Ureter (tissue), 1 donor: ENCODE results near the gene ITM2C. TPM values are rescaled to one million over a fixed set of nuclear protein-coding genes. Genes with fewer than 3 reads are reported as not detected.

ENCODE experiments used
- DNase-seq: peaks from one replicate; pipeline ENCODE4 v3.0.0-alpha.2; 2020; ENCODE audit warnings: low spot score
- total RNA-seq: library from RNA; stranded (reverse); gene quantifications from one replicate; pipeline ENCODE4 v1.2.4, GENCODE V29; 2023
- donor health status: DM: yes; HTN: yes; CAD: no.

Gene ITM2C, protein sequence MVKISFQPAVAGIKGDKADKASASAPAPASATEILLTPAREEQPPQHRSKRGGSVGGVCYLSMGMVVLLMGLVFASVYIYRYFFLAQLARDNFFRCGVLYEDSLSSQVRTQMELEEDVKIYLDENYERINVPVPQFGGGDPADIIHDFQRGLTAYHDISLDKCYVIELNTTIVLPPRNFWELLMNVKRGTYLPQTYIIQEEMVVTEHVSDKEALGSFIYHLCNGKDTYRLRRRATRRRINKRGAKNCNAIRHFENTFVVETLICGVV
- 227 TPM for total RNA-seq

DNA sequence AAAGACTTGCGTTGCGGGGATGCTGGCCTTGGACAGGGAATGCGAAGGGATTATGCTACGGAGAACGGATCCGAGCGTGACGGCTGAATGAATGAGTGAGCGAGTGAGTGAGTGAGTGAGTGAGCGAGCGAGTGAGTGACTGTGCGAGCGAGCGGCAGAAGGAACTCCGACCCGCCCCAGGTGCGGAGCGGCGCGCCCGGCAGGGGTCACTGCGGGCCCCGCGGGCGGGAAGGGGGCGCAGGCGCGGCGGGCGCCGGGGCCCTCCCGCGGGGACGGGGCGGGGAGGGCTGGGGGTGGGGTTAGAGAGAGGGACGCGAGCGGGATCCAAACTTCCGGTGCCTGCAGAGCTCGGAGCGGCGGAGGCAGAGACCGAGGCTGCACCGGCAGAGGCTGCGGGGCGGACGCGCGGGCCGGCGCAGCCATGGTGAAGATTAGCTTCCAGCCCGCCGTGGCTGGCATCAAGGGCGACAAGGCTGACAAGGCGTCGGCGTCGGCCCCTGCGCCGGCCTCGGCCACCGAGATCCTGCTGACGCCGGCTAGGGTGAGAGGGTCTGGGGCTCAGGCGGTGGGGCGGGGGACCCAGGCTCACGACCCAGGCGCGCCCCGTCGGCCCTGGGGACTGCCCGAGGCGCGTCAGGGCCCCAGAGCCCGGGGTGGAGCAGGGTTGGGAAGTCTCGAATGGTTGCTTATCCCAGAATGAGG, at the start of gene ITM2C:
Gene ITM2C, plus strand, starts transcription at position 338 of the 702 bp plus-strand sequence. Its CDS starts 84 bp downstream, at position 422.
- peak; percentile 78 for DNase-seq

DNA sequence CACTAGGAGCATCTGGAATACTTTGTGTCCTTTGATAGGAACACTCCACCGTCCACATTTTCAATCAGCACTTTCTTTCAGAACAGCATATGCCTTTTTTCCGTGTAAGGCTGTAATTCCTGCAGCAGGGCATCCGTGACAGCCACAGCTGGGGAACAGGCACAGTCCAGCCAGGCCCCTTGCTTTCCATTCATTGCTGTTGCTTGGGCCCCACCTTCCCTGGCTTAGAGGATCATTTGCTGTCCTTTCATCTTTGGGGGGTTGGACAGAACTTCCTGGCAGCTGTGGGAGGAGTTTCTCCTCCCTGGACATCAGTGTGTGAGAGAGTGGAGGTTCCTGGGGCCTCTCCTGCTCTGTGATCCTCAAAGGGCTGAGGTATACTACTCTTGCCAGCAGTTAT, 49.7 kb upstream of the ITM2C start:
- no peak for DNase-seq

DNA sequence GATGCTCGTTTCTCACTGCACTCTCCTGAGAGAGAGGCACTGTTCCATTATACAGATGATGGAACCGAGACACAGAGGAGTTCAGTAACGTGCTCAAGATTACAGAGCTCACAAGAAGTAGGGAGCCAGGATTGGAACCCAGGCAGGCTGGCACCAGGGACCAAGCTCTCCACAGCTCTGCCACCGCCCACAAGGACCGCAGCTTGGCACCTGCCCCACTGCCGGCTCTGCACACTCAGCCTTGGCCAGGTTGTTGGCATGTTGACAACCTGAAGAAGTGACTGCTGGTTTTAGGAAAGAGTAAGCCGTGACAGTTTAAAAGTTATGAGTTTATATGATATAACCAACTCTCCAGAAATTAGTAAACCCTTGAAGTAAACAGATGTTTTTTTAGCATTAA, 48.0 kb upstream of the ITM2C start:
- no peak for DNase-seq

DNA sequence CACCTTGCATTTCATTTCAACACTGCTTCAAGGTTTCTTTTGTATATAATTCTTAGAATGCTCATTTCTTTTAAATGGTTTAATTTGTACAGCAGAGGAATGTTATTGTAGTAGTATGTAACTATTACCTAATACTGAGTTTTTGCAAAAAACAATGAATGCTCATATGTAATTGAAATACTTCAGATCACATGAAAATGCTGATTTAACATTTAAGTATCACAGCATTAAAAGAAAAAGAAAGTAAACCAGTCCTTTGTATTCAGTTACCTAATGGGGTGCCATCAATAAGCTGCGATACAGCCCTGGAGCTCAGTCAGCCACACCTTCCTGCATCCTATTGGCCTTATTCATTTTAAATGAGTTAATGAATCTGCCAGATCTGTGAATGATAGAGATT, 45.3 kb upstream of the ITM2C start:
- DNase-seq = no peak

DNA sequence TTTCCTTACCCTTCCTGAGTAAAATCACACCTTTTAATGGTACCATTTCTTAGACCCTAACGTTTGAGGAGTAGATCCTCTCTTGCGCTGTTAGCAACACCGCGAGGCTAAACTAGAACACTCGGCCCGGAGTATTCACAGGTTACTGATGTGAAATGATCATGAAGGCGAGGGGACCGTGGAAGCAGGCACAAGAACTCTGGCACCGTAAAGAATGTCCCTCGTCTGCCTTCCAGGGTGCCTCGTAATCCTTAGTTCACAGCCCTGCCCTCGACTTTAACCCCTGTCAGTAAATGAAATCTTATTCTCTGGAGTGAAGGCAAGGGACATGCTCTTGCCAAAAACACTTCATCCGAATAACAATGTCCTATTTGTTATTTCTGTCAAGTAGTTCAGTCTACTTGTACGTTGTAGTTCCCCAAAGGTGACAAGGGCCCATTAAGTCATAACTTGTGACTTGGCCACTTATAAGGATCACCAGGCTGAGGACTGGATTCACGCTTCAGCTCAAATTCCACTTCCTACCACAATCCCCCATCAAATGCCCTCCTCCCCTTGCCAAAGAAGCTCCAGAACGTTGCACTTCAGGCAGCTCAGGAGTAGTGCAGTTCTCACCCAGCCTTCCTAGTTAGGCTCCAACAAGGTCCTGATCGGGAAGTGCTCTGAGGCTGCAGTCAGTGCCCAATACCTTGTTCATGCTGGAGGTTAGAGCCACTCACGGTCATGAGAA, 43.3 kb upstream of the ITM2C start:
- DNase-seq = no peak

DNA sequence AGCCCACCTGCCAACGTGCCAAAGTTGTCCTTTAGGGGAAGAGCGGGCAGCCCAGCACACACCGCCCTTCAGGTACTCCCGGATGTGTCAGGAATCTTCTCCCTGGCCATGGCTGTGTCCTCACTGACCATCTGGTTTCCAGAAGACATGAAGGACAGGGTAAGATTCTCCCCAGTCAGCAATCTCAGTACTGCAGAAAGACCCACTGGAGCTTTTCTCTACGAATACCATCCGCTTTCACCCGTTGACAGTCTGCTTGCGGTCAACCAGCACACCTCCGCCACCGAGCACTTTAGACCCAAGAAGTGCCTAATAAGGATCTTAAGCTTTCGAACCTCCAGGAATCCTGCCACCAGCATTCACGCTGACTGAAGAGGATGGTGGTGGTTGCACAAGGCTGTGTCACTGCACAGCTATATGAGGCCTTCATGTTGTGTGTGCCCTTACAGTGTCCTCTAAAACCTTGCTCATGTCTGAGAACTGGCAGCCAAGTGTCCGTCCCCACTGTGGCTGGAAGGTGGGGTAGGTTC, 42.7 kb upstream of the ITM2C start:
- DNase-seq = no peak

DNA sequence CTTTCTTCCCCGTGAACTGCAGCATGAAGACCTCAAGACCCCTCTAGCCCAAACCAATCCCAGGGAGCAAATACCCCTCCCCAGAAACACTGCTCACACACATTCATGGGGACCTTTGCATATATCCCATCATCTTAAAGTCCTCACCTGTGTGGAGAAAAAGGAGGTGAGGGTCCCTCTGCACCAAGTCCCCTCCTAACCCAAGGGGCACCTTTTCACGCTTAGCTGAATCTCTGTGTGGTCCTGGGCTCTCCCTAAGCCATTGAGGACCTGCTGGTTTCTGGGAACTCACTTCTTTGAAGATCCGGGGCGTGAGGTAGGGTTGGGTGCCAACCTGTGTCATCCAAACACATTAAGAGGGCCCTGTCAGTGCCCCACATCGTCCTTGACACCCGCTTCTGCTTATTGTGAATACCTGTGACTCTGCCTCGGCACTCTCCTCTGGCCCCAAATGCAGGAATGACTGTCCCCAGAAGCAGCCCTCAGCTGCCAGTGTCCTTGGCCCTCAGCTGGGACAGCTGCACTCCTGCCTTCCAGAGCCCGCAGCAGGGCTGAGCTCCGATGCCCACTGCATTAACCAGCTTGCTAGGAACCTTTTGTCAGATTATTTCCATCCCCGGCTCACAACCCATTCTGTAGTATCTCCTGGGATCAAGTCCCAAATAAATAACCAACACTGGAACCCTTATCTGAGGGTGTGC, 41.3 kb upstream of the ITM2C start:
- no peak for DNase-seq

DNA sequence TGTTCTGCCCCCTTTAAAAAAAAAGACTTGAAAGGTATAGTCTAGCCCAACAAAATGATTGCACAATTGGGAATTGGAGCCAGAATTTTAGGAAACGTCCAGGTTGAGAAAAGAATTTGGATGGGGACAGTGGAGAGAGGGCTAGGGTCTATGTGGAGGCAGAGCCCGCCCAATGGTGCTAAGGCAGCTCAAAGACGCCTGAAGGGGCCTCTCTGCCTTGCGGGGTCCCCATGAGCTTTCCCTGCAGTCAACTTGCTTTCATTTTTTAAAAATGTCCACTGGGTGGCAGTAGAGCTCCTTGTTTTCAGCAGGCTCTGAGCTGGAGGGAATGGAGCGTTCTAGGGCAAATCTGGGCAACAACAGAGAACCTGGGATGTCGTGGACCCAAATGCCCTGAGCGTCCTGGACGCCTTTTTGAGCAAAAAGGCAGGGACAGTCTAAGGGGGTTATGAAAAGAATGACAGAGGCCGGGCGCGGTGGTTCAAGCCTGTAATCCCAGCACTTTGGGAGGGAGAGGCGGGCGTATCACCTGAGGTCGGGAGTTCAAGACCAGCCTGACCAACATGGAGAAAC, 40.2 kb upstream of the ITM2C start:
- DNase-seq = peak; percentile 57

DNA sequence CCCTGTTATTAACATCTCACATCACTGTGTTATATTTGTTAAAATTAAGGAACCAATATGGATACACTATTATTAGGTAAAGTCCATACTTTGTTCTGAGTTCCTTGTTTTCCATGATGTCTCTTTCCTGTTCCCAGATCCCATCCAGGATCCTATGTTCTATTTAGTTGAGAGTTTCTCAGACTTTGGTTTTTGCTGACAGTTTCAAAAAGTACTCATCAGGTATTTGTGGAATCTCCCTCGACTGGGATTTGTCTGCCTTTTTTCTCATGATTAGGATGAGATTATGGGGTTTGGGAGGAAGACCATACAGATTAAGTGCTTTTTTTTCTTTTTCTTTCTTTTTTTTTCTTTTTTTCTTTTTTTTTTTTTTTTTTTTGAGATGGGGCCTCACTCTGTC, 39.4 kb upstream of the ITM2C start:
- no peak for DNase-seq

DNA sequence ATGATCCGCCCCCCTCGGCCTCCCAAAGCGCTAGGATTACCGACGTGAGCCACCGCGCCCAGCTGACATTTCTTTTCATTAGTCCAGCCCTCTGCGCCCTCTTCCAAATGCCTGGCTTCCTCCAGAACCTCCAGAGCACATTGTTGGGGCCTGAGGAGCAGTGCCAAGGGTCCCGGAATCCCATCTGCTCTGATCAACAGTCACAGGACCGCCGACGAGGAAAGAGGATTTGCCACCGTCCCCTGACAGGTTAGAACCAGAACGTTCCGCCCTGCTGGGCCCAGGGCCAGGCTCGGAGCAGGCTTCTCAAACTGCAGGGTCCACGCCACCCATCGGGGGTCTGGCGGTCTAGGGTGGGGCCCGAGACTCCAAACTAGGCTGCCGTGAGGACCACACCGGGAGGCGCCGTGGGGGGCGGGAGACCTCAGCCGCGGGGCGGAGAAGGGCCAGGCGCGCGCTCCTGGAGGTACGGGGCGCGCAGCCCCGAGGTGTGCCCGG, 36.9 kb upstream of the ITM2C start:
- DNase-seq = no peak

DNA sequence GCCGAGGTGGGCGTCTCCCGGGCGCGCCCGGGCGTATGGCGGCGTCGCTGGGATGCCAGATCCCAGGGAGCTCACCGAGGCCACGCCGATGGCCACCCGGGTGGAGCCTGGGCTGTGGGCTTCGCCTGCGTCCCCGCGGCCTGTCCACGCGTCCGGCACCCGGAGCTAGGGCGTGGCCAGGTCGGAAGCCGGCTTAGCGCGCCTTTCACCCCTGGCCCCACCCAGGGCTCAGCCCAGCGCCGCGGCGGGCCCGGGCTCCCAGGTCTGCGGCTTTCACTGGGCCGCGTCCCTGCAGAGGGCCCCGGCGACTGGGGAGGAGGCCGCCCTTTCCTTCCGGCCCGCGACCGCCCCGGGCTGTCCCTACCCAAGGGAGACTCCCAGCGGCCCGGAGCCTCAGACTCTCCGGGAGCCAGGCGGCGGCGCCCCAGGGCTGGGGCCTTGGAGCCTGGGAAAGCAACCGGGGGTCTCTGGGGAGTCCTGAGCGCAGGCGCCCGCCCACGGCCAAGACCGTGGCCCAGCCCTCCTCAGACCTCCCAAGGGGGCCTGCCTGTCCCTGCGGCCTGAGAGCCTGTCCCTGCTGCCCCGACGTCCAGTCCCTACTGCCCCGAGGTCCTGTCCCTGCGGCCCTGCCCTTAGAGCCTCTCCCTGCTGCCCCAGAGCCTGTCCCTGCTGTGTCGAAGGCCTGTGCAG, 36.3 kb upstream of the ITM2C start:
- no peak for DNase-seq

DNA sequence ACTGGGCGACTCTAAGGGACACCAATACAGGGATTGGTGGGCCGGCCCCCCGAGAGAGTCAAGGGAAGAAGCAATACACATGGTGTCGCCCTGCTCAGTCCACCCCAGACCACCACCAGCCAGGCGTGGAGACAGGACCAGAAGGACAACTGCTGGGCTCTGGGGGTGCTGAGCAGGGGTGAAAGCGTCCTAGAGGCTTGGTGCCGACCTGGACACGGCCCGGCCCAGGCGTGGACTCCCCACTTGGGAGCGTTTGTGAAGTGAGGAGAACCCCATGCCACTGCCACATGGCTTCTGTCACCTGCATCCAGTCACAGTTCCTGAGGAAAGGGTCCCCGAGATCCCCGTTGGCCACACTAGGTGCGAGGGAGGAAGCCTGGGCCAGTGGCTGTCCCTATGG, 35.4 kb upstream of the ITM2C start:
- DNase-seq = no peak

DNA sequence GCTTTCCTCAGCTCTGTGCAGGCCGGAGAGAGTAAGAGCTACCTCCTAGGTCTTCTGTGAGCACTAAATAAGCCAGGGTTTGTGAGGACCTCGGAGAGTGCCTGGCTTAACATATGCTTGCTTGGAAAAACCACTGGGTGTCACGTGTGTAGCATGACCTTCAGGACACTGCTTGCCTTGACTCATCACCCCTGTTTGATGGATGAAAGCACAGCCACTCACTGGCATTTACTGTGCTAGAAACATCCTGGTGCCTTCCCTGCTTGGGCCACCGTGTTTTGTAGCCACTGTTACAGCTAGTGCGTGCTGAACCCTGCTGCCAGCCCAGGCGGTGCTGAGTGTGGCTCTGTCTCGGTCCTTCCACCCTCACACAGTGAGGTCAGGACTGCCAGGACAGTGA, 34.8 kb upstream of the ITM2C start:
- no peak for DNase-seq

DNA sequence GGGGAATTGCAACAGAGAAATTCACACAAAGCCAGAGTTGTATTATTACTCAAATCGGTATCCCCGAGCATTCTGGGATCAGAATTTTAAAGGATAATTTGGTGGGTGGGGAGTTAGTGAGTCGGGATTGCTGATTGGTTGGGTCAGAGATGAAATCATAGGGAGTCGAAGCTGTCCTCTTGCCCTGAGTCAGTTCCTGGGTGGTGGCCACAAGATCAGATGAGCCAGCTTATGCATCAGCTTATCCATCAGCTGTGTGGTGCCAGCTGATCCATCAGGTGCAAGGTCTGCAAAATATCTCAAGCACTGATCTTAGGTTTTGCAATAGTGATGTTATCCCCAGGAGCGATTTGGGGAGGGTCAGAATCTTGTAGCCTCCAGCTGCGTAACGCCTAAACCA, 34.3 kb upstream of the ITM2C start:
- DNase-seq = no peak

DNA sequence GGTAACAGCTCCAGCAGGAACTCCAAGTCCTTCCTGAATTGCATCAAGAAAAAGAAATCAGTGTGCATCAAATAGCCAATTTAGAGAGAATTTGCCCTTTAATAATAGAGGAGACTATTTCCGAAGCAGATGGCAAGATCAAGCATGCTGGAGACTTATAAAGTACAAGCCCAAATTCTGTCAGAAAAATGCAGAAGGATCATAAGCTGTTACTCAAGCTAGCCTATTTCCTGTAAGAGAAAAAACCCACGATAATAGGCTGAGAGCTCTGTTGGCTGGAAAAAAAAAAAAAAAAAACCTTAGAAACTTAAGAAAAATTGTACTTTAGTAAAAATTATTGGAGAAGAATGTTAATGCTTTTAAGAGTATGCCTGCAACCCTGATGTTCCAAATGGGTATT, 24.4 kb upstream of the ITM2C start:
- DNase-seq = no peak

DNA sequence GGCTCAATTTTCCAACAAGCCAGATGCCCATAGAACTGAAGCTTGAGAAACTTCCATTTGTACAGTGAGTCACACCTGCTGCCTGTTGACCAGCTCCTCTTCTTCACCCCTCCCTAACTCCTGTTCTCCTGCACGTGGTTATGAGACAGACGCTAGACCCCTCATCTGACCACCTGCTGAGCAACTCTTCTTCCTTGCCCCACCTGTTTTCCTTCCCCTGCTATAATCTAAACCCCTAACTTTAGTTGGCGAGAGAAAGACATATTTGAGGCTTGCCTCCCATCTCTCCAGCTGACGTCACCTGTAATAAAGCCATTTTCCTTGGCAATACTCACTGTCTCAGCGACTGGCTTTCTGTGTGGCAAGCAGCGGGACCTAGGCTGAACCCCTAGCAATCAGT, 22.3 kb upstream of the ITM2C start:
- DNase-seq = no peak

DNA sequence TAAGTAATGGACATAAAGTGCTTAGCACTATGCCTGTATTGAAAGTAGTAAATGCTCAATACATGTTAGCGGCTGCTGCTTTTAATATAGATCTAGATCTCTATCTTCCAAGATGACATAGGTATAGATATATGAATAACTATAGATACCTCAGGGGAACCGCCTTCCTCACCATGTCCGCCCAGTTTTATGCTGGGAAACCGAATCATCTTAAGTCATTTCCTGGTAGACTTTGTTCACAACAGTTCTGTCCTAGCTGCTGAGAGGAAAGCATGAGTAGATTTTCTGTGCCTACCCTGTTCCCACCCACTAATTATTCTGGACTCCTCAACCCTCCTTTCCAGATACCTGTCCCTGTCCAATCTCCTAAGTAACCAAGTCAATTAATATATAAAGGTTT, 21.6 kb upstream of the ITM2C start:
- DNase-seq = no peak

DNA sequence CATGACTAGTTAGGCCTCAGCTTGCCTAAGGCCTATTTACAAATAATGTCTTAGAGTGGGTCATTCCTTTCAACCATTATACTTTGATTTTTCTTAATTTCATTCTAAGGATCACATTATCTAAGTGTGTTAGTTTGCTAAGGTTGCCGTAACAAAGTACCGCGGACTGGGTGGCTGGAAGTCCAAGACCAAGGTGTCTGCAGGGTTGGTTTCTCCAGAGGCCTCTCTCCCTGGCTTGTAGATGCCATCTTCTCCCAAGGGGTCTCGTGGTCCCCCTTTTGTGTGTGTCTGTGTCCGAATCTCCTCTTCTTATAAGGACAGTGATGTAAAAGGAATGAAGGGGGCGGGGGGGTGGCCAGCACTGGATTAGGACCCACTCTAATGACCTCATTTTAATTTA, 18.4 kb upstream of the ITM2C start:
- no peak for DNase-seq

DNA sequence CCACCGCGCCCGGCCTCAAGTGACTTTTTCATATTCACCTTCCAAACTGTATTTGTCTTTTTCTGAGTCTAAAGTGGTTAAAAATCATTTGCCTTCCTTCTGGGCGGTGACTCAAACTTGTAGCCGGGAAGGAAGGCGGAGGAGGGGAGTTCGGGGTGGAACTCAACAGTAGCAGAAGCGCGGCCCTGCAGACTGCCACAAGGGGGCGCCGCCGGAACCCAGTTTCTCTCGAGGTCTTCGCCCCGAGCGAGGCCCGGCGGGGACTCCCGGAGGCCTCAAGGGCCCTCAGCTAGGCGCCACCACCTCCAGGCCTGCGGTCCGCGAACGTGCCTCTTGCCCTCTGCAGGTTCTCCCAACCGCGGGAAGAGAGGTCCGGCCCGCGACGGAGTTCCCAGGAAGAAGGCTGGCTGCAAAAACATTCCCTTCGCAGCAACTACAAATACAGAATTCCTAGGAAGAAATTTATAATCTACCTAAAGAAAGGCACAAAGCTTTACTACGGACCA, 16.8 kb upstream of the ITM2C start:
- DNase-seq = peak; percentile 90

DNA sequence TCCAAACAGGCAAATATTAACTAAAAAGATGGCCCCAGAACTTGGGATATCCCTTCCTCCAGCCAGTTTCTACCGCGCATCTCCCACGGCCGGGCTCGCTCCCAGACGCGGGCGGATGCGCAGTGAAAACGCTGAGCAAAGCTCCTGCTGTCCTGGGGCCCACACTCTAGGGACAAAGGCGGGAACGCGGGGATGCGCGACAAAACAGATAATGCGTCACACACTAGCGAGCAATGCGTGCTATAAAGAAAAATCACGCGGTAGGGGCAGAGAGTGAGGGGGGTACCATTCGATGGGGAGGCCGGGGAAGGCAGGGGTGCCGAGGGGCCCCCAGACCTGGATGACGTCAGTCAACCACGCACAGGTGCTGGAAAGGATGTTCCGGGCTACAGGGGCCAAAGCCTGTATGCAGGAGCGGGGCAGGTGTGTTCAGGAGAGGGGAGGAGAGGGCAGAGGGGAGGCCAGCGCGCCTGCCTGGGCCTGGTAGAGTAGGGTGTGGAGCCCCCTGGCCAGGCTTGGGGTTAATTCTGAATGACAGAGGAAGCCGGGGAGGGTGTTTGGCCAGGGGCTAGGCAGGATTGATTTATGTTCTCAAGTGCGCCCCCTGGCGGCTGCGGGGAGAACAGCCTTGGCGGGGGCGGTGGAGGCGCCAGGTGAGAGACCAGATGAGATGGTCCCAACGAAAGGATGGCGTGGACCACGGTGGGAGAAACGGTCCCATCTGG, 14.9 kb upstream of the ITM2C start:
- no peak for DNase-seq
